ENCODE measurements around the gene USP5.

GRCh38 chr12:6909421-6910145 is 57.6 kb downstream of the USP5 start:
- TF ChIP-seq CTCF (IDR thresholded peaks at IDR 0.05) (no peak), EZH2phosphoT487 (IDR thresholded peaks at IDR 0.05) (no peak), EZH2 (IDR thresholded peaks at IDR 0.05) (no peak)

Measured in neural progenitor cell (in vitro differentiated cells).